LNCAP (cell line): ENCODE data around the gene GRIA3.

Source experiments
- TF ChIP-seq, protein P1 (sequence below): fragments of 450-650 bp; IDR thresholded peaks from 2 replicates; pipeline ENCODE4 v1.5.1; 2017; ENCODE audit warnings: mild to moderate bottlenecking

Gene GRIA3

DNA sequence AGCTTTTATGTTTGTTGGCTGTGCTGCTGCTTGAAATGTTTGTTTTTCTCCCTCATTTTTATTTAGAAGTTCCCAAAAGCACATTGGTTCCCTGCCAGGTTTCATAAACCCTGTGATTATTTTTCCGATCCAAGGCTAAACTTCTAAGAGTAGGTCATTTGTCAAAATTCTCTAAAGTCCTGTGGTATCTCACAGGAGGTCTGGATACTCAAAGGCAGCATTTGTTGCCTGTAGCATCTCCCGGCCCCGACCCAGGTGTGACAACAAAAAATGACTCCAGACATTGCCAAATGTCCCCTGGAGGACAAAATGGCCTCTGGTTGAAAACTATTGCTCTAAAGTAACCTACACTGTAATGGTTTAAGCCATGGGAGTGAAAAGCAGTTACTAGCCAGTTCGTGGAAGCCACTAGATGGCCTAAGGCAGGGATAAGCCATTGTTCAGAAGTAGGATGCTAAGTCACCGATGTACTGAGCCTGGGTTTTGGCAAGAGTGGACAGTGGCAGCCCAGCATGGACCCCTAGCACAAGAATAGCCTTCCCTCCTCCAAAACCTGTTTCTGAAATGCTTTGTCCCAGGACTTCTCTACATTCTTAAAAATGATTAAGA, 292.6 kb downstream of the GRIA3 start:
- TF ChIP-seq, protein P1, sequence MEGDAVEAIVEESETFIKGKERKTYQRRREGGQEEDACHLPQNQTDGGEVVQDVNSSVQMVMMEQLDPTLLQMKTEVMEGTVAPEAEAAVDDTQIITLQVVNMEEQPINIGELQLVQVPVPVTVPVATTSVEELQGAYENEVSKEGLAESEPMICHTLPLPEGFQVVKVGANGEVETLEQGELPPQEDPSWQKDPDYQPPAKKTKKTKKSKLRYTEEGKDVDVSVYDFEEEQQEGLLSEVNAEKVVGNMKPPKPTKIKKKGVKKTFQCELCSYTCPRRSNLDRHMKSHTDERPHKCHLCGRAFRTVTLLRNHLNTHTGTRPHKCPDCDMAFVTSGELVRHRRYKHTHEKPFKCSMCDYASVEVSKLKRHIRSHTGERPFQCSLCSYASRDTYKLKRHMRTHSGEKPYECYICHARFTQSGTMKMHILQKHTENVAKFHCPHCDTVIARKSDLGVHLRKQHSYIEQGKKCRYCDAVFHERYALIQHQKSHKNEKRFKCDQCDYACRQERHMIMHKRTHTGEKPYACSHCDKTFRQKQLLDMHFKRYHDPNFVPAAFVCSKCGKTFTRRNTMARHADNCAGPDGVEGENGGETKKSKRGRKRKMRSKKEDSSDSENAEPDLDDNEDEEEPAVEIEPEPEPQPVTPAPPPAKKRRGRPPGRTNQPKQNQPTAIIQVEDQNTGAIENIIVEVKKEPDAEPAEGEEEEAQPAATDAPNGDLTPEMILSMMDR, result no peak

DNA sequence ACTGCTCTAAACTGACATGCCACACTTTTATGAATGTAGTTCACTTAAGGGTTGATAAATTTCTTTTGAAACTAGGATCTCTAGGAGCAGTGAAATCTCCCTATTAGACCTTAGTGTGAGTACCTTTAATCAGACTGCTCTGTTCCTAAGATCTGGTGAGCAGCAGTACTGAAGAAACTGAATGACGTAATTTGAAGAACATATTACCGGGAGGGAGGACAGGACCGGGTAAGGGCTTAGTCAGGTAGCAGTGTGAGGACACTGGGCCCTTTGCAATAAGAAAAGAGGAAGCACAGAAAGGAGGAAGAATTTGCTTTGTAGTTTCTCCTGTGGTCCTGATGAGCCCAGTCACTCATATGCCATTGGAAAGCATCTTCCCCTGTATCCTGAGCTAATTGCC, 293.6 kb downstream of the GRIA3 start:
- TF ChIP-seq, protein P1, result no peak

DNA sequence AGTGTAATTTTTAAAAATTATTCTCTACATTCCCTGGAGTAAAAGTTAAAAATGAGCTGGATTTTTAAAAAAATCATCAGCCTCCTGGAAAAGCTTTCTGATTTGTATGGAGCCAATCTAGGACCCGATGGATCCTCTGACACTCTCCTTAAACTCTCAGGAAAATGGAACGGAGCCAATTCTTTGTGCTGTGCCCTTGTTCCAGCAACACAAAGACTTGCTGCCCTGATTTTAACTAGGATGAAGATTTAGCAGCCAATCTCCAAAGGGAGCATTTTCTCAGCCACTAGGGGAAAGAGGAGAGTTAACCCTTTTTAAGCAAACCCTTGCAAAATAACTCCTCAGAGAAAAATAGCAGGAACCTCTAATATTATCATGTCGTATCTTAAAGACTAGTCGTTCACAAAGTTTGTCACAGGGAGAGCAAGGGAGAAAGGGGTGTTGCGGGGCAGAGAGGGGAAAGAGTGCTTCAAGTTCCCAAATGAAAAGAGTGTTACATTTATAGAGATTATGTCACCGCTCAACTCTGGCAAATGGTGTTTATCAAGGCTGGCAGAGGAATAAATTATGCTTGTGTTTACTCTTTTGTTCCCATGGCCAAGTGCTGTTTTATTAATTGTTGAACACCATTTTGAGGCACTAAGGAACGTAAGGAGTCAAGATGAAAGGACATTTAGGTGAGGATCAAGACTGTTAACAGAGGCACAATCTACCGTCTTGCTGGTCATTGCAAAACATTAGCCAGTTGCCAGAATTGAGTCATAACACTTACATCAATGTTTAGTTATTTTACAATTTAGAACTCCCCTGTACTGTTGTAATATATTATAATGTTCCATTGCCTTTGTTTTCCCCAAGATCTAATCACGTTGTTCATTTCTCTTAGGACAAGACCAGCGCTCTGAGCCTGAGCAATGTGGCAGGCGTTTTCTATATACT, 298.1 kb downstream of the GRIA3 start:
- TF ChIP-seq, protein P1, result no peak

DNA sequence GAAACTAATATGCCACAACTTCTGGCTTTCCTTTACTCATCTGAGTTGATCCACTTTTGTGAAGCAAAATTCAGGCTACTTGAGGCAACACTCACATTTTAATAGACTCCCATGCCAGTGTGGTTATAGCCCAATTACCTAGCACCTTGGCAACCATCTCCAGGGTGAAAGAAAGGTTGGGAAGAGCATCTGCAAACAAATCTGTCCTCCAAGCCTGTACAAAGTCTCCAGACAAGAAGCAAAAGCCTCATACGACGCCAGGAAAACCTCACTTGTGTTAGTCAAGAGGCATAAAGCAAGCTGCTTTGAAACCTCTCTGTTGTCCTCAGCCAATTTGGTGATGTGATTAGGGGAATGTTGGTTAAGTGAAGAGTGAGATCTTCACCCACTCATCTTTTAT, 302.2 kb downstream of the GRIA3 start:
- TF ChIP-seq, protein P1, result no peak

DNA sequence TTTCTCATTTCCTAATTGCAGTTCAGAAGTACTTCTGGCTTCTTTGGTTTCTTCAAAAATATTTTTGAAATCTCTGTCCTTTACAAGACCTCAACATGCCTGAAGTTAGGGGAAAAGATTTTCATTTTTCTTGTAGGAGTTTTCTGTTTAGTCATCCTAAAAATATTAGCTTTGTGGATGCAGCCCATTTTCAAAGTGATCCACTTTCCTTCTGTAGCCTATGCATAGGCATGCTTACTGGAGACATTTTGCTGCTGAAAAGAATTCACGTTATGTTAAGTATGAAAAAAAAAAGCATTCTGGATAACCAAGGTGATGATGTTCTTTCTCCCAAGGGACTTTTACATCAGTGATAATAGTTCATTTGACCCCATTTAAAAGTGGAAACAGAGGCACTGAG, 303.2 kb downstream of the GRIA3 start:
- TF ChIP-seq, protein P1, result no peak

DNA sequence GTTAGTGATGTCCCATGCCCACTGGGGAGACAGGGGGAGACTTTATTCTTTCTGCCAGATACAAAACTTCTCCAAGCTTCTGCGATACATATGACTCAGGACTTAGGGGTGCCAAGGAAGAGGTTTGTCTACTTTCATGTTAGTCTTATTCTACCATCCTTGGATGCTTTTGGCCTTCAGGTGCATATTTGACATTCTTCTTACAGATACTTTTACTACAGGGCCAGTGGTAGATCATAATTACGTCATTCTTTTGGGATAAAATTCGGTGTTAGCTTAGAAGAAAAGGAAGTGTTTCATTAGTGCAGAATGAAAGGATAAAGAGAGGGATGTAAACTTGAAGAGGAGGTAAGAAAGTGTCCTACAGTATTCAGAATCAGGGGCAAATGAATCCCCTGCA, 303.6 kb downstream of the GRIA3 start:
- TF ChIP-seq, protein P1, result no peak

DNA sequence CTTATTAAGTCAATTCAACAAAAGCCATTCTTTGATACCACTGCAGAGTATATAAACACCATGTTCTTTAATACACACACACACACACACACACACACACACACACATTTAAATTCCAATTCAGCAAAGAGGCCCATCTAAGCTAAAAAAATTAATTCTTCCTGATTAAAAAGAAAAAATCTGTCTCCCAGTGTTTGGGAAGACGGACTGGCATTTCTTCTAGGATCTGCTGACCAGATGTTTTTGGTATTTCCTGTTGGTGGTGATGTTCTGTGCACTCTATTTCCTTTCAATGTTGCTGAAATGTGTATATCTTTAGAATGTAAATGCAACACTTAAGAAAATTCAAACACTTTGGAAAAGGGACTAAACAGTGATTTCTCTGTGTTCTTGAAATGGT, 304.9 kb downstream of the GRIA3 start:
- TF ChIP-seq, protein P1, result no peak
